ENCODE data around the gene GPATCH1. TPM values are rescaled to one million over a fixed set of nuclear protein-coding genes. Genes with fewer than 3 reads are reported as not detected.
"Not testable (repeated sequence)": the region's sequence is repeated elsewhere in the genome, so short reads cannot be mapped to it uniquely, and the experiment has no call there.

GPATCH1 gene
- total RNA-seq, 1 donor from 2014 or later: 14.1 TPM

DNA sequence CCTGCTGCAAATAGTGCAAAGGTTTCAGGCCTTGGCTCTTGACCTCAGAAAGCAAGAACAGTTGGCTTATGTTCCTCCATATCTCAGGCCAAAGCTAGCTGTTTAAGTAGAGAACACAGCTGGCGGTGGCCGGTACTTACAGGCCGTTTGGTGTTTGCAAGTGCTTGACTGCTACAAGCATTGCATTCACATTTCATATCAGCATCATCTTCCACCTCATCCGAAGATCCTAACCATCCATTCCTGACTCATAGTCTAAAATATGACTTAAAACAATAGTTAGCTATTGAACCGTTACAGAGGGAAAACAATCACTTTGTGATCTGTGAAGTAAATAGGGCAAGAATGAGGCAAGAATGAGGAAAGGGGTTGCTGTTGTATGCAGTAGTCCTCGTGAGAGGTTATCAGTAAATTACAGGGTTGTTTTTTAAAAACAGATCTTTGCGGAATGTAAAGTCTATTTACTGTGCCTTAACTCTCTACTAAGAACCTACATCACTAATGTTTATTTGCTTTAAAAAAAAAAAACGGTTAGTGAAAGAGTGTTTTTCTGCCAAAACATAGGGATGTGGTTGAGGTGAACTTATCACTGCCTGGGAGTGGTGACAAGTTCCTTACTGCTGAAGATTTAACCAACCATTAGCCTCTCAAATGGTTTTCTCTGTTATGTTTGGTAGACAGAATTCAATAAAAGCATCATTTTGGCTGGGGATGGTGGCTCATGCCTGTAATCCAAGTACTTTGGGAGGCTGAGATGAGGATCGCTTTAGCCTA, 29.3 kb downstream of the GPATCH1 start:
- intact Hi-C loops (cut with micrococcal nuclease): no loop called here

DNA sequence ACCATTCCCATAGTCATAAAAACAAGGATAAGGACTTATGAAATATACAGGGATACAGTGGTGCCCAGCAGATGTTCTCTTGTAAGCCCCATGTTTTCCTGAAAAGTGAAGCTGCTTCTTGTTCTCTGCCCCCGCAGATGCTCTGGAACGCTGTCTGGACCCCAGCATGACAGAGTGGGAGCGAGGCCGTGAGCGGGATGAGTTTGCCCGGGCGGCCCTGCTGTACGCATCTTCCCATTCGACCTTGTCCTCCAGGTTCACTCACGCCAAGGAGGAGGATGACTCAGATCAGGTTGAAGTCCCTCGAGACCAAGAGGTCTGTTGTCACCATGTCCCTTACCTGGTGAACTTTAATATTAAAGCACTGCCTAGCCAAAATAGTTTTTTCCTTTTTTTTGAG, 30.6 kb downstream of the GPATCH1 start:
- intact Hi-C loops (cut with micrococcal nuclease): no loop called here

DNA sequence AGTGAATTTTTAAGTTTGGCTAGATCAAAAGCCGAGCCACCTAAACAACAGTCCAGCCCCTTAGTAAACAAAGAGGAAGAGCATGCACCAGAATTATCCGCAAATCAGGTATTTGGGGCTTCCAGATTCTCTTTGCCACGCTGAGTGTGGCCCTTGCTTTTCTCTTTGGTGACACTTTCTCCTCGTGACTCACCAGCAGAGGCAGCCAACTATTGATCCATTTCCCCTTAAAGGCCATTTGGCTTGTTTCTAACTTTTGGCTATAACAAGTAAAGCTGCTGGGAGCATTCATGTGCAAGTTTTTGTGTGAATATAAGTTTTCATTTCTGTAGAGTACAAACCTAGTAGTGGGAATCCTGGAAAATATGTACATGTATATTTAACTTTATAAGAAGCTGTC, 33.3 kb downstream of the GPATCH1 start:
- intact Hi-C loops (cut with micrococcal nuclease): no loop called here

DNA sequence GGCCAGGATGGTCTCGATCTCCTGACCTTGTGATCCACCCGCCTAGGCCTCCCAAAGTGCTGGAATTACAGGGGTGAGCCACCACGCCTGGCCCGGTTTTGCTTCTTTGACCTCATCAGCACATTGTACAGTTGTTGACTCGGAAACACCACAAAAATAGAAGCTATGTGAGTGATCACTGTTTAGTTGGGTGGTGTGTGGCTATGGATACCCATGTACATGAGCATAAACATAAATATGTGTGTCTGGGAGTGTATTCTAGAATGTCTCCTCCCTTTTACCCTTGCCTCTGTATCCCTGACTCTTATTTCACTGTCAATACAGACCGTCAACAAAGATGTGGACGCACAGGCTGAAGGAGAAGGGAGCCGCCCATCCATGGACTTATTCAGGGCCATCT, 36.5 kb downstream of the GPATCH1 start:
- intact Hi-C loops (cut with micrococcal nuclease): no loop called here

DNA sequence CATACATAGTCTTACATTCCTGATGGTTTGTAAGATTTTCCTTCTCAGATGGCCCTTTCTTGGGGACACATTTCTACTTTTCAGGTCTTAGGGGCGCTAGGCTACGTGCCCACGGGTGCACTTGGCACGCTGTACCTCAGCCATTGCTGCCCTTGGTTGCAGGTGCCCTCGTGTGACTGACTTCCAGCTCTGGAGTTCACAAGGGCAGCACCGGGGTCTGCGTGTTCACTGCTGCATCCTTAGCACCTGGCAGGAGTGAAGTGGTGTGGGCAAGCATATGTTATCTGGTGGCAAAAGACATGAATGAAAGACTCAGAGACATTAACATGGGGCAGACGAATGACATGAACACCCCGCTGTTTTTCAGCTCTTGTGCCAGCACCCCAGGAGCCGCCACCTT, 37.7 kb downstream of the GPATCH1 start:
- intact Hi-C loops (cut with micrococcal nuclease): loop anchor here (1.0 kb wide), 1 partner anchor 142 kb away; no protein-coding TSS in a partner anchor

DNA sequence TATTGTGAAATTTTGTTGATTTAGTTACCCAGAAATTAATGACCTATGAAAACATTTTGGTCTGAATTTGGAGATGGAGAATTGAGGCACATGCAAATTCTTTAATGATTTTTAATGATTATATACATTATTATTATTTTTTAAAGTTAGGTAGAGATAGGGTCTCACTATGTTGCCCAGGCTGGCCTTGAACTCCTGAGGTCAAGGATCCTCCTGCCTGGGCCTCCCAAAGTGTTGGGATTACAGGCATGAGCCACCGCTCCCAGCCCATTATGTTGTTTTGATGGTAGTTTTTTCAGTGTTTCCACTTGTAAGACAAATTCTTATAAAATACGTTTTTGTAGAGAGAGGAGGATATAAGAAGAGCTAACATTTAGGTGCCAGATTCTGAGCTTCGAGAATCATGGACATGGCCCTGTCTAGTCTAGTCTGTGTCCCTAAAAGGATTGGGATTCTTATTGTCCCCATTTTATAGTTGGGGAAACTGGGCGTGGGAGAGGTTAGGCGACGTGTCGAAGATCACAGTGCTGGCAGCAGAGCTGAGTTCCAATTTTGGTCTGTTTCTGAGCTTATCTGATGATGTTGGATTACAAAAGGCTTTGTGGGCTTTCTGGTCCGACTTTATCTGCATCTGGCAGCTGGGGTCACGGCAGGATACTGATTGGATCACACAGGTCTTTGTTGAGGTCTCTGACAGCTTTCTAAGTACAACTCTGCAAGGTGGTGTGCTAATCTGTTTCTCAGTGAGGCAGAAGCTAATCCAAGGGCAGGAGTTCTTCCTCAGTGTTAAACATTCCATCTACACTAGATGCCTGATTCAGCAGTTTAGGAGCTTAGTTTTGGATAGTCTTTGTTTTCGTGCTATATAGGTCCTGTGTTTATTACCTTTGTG, 43.5 kb downstream of the GPATCH1 start:
- intact Hi-C loops (cut with micrococcal nuclease): no loop called here

DNA sequence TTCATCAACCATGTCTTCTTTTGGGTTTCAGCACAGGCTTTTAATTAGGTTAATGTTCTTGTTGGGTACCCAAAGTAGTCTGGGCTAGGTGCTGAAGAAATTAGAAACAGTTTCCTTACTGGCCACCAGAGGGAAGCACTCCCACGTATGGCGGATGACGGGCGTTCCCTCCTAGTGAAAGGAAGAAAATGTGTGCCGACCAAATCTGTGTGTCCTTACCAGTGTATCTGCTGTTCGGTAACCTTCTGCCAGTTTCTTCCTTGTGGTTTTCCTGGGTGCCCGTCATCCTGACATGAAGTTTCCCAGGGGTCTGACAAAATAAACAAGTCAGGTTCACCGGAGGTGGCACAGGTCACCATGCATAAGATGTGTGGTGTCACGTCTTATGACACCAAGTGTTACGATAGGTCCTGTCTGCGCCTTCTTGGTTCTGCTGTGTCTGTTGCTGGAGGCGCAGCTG, 45.0 kb downstream of the GPATCH1 start:
- intact Hi-C loops (cut with micrococcal nuclease): loop anchor here (1.0 to 2.0 kb wide), 2 partner anchors 51 to 153 kb away; partner anchors contain the start of gene FAAP24

DNA sequence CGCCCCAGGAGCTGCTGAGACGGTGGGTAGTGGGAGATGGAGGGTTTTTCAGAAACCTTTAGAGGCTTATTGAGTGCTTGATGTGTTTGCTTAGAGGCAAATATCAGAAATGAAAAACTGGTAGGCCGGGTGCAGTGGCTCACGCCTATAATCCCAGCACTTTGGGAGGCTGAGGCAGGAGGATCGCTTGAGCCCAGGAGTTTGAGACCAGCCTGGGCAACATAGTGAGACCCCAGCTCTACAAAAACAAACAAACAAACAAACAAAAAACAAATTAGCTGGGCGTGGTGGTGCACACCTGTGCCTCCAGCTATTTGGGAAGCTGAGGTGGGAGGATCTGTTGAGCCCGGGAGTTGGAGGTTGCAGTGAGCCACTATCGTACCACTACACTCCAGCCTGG, 45.7 kb downstream of the GPATCH1 start:
- intact Hi-C loops (cut with micrococcal nuclease): loop anchor here (1.0 to 2.0 kb wide), 2 partner anchors 51 to 154 kb away; partner anchors contain the start of gene FAAP24

DNA sequence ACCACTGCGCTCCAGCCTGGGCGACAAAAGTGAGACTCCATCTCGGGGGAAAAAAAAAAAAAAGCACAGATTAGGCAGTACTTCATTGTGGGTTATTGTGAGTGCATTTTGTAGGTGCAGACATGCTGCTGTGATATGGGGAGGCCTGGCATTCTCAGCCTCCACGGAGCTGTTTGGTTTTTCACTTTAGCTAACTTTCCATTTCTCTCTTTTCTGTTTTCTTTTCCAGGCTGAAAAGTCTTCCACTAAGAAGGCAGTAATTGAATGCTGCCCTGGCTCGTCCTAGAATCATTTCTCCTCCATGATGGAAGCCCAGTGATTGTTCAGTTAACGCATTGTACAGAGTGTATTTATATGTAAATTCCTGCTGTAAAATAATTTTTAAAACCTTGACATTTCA, 48.9 kb downstream of the GPATCH1 start:
- intact Hi-C loops (cut with micrococcal nuclease): no loop called here

DNA sequence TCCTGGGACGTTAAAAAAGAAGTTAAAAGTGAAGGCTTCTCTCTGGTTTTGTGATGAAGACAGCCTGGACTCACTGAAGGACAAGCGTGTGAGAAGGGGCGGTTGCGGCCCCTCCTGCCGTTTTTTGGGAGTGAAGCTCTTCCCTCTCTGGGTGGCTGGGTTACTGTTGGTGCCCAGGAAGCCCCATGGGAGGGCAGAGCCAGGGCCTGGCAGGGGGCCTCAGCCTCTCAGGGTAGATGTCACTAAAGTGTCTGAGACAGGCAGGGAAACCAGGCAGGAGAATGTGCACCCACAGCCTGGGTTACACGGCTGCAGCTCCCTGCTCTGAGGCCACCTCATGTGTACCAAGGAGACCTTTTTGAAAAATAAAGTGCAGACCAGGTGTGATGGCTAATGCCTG, 49.5 kb downstream of the GPATCH1 start:
- intact Hi-C loops (cut with micrococcal nuclease): no loop called here

DNA sequence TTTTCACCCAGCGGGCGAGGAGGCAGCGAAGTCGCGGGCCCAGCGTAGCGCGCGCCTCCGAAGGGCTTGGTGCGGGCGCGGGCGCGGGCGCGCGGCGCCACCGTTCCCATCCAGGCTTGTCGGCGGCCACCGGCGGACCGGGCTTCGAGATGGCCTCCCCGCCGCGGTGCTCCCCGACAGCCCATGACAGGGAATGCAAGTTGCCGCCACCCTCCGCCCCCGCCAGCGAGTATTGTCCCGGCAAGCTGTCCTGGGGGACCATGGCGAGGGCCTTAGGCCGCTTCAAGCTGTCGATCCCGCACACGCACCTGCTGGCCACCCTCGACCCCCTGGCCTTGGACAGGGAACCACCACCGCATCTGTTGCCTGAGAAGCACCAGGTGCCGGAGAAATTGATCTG, 51.0 kb downstream of the GPATCH1 start, which contains the start of gene WDR88:
WDR88 (plus strand) TSS at position 94 of the 400 bp plus-strand sequence; CDS start at position 150, 56 bp downstream.
- intact Hi-C loops (cut with micrococcal nuclease): no loop called here

DNA sequence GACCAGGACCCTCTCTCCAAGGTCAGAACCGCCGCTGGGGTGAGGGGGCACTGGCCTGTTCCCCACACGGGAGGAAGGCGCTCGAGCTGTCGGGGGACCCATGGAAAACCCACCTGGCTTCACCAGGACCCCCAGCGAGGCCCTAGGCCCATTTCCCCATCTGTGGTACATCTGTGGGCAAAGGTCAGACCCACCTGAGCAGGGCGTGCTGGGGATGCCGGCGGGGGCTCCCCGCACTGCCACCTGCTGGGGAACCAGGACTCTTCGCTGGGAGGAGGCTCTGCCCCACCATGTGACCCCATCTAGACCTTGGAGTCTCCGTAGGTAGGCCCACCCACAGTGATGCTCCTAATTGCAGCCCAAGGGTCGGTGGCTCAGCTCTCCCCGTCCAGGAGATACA, 51.4 kb downstream of the GPATCH1 start:
- intact Hi-C loops (cut with micrococcal nuclease): no loop called here

DNA sequence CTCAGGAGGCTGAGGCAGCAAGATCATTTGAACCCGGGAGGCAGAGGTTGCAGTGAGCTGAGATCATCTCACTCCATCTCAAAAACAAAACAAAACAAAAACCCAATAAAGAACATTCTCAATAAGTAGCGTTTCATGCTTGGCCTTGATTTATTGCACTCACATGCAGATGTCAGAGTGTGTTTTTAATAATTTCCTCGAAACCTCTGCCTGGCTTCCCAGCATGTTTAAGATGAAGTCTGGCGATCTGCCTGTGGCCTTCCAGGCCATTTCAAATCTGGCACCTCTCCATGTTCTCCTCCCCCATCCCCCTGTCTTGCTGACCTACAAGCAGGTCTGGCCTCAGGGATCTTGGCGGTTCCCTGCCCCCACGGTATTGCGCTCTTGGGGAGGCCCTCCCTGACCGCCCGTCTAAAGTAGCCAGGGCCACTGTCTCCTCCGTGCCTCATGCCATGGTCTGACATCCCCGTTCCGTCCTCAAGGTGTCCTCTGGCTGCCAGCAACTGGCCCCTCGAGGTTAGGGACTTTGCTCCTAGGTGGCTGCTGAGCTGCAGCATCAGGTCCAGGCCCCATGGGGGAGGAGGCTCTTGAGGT, 52.6 kb downstream of the GPATCH1 start:
- intact Hi-C loops (cut with micrococcal nuclease): no loop called here

DNA sequence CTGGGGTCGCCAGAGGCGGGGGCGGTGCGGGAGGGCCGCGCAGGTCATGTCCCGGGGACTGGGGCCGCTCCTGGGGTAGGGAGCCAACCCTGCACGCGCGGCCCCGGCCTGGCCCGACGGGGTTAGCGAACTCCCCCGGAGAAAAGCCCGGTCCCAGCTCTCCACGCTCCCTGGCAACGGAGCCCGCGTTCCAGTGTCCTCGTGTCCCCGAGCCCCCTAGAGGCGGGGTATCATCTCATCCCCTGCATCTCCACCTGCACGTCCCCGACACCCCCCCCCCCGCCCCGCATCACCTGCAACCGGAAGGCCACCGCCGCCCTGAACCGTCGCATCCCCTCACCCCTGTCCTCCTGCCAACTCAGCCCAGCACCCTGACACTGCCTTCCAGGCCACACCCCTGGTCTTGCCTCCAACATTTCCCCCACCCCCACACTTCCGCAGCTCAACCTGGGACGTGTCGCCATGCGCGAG, 53.6 kb downstream of the GPATCH1 start:
- intact Hi-C loops (cut with micrococcal nuclease): no loop called here

DNA sequence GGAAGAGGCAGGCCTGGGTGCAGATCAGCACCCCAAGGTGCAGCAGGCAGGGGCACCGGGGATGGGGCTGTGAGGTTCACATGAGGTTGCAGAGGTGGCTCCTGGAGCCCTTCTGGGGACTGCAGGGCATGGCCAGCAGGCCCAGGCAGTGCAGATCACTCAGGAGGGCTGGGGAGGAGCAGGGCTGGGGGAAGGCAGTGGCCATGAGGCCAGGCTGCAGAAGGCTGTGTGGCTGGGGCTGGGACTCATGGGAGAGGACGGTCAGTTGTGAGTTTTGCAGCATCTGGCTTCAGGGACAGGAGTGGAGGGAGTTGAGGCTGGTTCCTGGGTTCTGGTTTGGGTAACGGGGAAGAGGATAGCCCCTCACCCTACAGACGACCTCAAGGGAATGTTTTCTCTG, 58.2 kb downstream of the GPATCH1 start:
- intact Hi-C loops (cut with micrococcal nuclease): no loop called here

DNA sequence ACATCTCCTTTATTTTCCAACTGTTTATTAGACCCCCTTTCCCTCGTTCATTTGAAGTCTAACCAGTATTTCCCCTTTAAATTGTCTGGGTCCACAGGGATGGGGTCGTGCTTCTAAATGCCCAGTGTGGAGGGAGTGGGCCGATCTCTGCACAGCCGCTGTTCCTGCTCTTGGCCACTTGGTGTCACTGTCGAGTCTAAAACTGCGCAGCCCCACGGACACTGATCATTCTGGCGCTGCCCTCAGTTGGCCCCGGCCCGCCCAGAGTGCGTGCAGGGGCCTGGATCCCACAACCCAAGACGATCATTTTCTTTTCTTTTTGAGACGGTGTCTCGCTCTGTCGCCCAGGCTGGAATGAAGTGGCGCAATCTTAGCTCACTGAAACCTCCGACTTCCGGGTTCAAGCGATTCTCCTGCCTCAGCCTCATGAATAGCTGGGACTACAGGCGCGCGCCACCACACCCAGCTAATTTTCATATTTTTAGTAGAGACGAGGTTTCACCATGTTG, 63.0 kb downstream of the GPATCH1 start:
- intact Hi-C loops (cut with micrococcal nuclease): loop anchor here (1.0 to 2.0 kb wide), 3 partner anchors 17 to 40 kb away; no protein-coding TSS in a partner anchor

DNA sequence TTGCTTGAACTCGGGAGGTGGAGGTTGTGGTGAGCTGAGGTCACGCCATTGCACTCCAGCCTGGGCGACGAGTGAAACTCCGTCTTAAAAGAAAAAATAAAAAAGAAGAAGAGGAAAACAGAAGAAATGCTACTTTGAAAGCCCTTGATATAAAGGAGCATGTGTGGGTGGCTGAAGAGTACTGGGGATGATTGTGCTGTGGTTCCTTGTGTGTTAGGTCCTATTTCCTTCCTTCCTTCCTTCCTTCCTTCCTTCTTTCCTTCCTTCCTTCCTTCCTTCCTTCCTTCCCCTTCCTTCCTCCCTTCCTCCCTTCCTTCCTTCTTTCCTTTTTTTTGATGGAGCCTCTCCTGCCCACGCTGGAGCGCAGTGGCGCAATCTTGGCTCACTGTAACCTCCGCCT, 65.2 kb downstream of the GPATCH1 start:
- intact Hi-C loops (cut with micrococcal nuclease): no loop called here

DNA sequence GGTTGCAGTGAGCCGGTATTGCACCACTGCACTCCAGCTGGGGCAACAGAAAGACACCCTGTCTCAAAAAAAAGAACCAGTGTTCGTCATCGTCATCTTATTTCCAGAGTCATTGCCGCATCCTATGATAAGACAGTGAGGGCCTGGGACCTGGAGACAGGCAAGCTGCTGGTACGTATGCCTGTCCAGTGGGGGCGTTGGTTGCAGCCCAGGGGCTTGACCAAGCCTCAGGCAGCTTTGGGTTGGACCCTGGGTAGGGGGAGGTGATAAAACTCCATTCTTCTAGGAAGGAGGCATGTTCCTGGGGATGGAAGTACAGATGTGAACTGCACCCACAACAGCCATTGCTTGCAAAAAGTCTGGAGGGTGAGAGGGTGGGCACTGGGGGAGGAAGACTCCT, 66.6 kb downstream of the GPATCH1 start:
- intact Hi-C loops (cut with micrococcal nuclease): no loop called here

DNA sequence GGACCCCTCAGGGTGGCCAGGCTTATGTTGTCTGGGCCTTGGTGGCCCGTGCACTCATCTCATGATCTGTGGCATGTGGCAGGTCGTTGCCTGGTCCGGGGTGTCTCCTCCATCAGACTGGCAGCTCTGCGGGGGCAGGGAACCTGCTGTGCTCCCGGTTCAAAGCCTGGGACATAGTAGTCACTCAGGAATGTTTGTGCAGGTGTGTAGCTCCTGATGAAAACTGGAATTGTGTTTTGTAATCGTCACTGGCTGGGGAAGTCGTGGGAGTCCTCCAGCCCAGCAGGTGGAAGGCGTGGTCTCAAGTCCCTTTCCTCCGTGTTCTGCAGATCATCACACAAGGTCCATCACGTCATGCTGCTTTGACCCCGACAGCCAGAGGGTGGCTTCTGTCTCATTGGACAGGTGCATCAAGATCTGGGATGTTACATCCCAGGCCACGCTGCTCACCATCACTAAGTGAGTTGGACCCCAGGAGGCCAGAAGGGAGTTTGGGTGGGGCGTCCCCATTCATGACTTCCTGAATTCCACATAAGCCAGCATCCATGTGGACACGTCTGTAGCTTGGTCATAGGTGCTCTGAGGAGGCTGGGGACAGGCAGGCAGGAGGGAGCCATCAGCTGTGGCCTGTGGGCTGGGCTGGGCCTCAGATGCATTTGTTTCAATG, 70.0 kb downstream of the GPATCH1 start:
- intact Hi-C loops (cut with micrococcal nuclease): no loop called here

DNA sequence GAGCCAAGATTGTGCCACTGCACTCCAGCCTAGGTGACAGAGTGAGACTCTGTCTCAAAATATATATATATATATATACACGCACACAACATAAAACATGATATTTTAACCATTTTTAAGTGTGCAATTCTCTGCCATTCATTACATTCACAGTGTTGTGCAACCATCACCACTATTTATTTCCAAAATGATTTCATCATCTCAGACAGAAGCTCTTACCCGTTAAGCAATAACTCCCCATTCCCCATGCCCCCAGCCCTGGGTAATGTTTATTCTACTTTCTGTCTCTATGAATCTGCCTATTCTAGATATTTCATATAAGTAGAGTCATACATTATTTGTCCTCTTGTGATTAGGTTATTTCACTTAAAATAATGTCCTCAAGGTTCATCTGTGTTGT, 71.2 kb downstream of the GPATCH1 start:
- intact Hi-C loops (cut with micrococcal nuclease): no loop called here

DNA sequence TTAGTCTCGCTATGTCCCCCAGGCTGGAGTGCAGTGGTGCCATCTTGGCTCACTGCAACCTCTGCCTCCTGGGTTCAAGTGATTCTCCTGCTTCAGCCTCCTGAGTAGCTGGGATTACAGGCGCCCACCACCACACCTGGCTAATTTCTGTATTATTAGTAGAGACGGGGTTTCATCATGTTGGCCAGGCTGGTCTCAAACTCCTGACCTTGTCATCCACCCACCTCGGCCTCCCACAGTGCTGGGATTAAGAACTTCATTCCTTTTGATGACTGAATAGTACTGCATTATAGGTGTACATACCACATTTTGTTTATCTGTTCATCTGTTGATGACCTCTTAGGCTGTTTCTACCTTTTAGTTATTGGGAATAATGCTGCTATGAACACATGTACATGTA, 71.6 kb downstream of the GPATCH1 start:
- intact Hi-C loops (cut with micrococcal nuclease): not testable (repeated sequence)
